Loucy (cell line): ENCODE measurements around the gene GNAI3.

ENCODE experiments used
- H2AFZ ChIP-seq: fragments of 200-600 bp; sonication (generic); 2 replicates; pipeline ENCODE4 v1.6.0; 2016; ENCODE audit warnings: antibody characterized with exemption, mild to moderate bottlenecking, low read length, moderate library complexity
- H3F3A ChIP-seq: fragments of 200-600 bp; 2 replicates; pipeline ENCODE4 v1.6.0; 2016; ENCODE audit warnings: antibody characterized with exemption, low read depth, mild to moderate bottlenecking
- H3K27me3 ChIP-seq: fragments of 200-600 bp; sonication (generic); 2 replicates; pipeline ENCODE4 v1.6.1; 2014; ENCODE audit warnings: low read length, mild to moderate bottlenecking; ENCODE audit not compliant: insufficient read depth, poor library complexity, severe bottlenecking
- H3K36me3 ChIP-seq: fragments of 200-600 bp; sonication (generic); 2 replicates; pipeline ENCODE4 v1.6.1; 2016; ENCODE audit warnings: low read length; ENCODE audit not compliant: insufficient read depth
- H3K4me1 ChIP-seq: fragments of 200-600 bp; sonication (generic); 2 replicates; pipeline ENCODE4 v1.5.1; 2014; ENCODE audit warnings: low read length, mild to moderate bottlenecking; ENCODE audit not compliant: insufficient read depth, poor library complexity, severe bottlenecking
- H3K4me2 ChIP-seq: fragments of 200-600 bp; sonication (generic); 2 replicates; pipeline ENCODE4 v1.6.0; 2014; ENCODE audit warnings: antibody characterized with exemption, low read length, low read depth, mild to moderate bottlenecking; ENCODE audit not compliant: poor library complexity, severe bottlenecking
- H3K4me3 ChIP-seq: fragments of 200-600 bp; sonication (generic); 2 replicates; pipeline ENCODE4 v1.5.1; 2014; ENCODE audit warnings: low read length, mild to moderate bottlenecking, mixed read lengths; ENCODE audit not compliant: poor library complexity, severe bottlenecking
- H3K79me2 ChIP-seq: fragments of 200-600 bp; sonication (generic); 2 replicates; pipeline ENCODE4 v1.6.1; 2014; ENCODE audit warnings: low read length; ENCODE audit not compliant: insufficient read depth
- H3K9ac ChIP-seq: fragments of 200-600 bp; sonication (generic); 2 replicates; pipeline ENCODE4 v1.6.0; 2014; ENCODE audit warnings: mild to moderate bottlenecking, low read depth, low read length, moderate library complexity; ENCODE audit not compliant: poor library complexity, severe bottlenecking
- H3K9me2 ChIP-seq: fragments of 200-600 bp; sonication (generic); replicated peaks from 2 replicates; pipeline ENCODE4 v1.6.1; 2016; ENCODE audit warnings: low read depth, low read length, mixed read lengths
- H3K9me3 ChIP-seq: fragments of 200-600 bp; sonication (generic); 2 replicates; pipeline ENCODE4 v1.6.1; 2014; ENCODE audit warnings: mild to moderate bottlenecking, antibody characterized with exemption, low read length, low read depth; ENCODE audit not compliant: insufficient read depth
- H4K20me1 ChIP-seq: fragments of 200-600 bp; sonication (generic); 2 replicates; pipeline ENCODE4 v1.6.0; 2014; ENCODE audit warnings: antibody characterized with exemption, low read length, mild to moderate bottlenecking; ENCODE audit not compliant: insufficient read depth, poor library complexity, severe bottlenecking
- CTCF ChIP-seq: fragments of 200-600 bp; sonication (generic); conservative IDR thresholded peaks from 2 replicates; pipeline ENCODE4 v1.5.1; 2014; ENCODE audit warnings: mild to moderate bottlenecking, antibody characterized with exemption, low read length
- EZH2phosphoT487 ChIP-seq: fragments of 200-600 bp; IDR thresholded peaks from 2 replicates; pipeline ENCODE4 v1.6.1; 2018; ENCODE audit warnings: antibody characterized with exemption, mild to moderate bottlenecking, moderate library complexity, borderline replicate concordance

Gene GNAI3

GRCh38 chr1:109634292-109634691 lies 85.9 kb downstream of the GNAI3 start:
- Histone ChIP-seq H3K9me3 (no peaks in the 10 kb centered on the region), H3K36me3 (peaks cover 24% of the 10 kb centered on the region; the same call in 1 of the 2 replicates), H3F3A (no peaks in the 10 kb centered on the region), H3K4me1 (no peaks in the 10 kb centered on the region), H3K4me2 (no peak overlapping the region), H3K27me3 (no peaks in the 10 kb centered on the region), H3K9ac (no peak overlapping the region), H2AFZ (no peak overlapping the region), H4K20me1 (no peaks in the 10 kb centered on the region), H3K4me3 (no peak overlapping the region), H3K79me2 (no peaks in the 10 kb centered on the region), H3K9me2 (no peaks in the 10 kb centered on the region)
- no peak for TF ChIP-seq EZH2phosphoT487

GRCh38 chr1:109634771-109635750 lies 86.6 kb downstream of the GNAI3 start:
- H2AFZ ChIP-seq, result no peak overlapping the region
- H3K9me2 ChIP-seq, result no peaks in the 10 kb centered on the region
- no peaks in the 10 kb centered on the region for H3K79me2 ChIP-seq
- no peak overlapping the region for H3K9ac ChIP-seq
- H3K9me3 ChIP-seq, result no peaks in the 10 kb centered on the region
- H3K27me3 ChIP-seq, result no peaks in the 10 kb centered on the region
- H3K4me1 ChIP-seq, result no peaks in the 10 kb centered on the region
- H3K36me3 ChIP-seq, result peaks cover 17% of the 10 kb centered on the region; the same call in 1 of the 2 replicates
- H3F3A ChIP-seq, result no peaks in the 10 kb centered on the region
- TF ChIP-seq EZH2phosphoT487, result no peak
- no peak for TF ChIP-seq CTCF
- H3K4me2 ChIP-seq, result no peak overlapping the region
- no peaks in the 10 kb centered on the region for H4K20me1 ChIP-seq
- H3K4me3 ChIP-seq, result no peak overlapping the region

- Histone ChIP-seq H3K36me3 (peaks cover 12% of the 10 kb centered on the region; the same call in 1 of the 2 replicates), H3F3A (no peaks in the 10 kb centered on the region), H3K4me3 (no peak overlapping the region), H3K9me2 (no peaks in the 10 kb centered on the region), H3K27me3 (no peaks in the 10 kb centered on the region), H3K9me3 (no peaks in the 10 kb centered on the region), H3K9ac (no peak overlapping the region), H4K20me1 (no peaks in the 10 kb centered on the region), H3K4me2 (no peak overlapping the region), H3K4me1 (peaks cover 6% of the 10 kb centered on the region), H3K79me2 (no peaks in the 10 kb centered on the region), H2AFZ (no peak overlapping the region)
- no peak for TF ChIP-seq CTCF
- TF ChIP-seq EZH2phosphoT487, result no peak
Measured at GRCh38 chr1:109635862-109636200, 87.4 kb downstream of the GNAI3 start.
